DMS153 treated with DMSO at 0.1 percent for 48 hours (cell line): ENCODE results near the gene CLEC11A.

ENCODE experiments used
- DNase-seq: peaks from one replicate; lab custom pipeline; 2025; ENCODE audit not compliant: unreplicated experiment; lab: John Stamatoyannopoulos, UW

The CLEC11A gene

DNA sequence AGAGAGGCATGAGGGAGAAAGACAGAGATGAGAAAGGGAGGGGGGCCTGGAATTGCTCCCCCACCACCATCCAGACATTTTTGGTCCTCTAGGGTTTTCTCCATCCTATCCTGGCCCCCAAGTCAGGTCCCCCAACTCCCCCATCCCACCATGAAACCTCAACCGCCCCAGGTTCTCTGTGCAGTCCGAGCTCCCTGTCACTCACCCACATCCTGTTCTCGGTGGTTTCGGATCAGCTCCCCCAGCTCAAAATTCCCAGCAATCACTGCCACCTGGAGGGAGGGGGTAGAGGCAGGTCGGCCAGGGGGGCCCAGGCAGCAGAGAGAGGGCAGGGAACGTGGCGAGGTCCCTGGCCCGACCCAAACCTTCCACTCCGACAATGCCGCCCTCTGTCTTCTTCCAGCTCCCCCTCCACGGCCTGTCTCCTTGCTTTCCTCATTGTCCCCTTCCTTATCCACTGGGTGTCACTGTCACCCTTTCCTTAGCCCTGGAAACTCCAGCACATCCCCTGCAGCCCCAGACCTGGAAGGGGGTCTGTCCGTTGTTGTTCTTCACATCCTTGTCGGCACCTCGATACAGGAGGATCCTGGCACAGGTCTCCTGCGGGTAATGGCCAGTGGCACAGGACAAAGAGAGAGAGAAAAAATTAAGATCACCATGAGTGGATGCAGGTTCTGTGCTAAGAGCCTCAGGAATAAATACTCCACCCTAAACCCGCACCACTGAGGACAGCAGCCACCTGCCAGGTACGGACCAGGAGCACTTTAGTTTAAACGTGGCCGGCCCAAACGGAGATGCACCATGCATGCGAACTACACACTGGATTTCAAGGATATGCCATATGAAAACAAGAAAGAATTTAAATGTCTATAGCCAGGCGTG, 19.0 kb upstream of the CLEC11A start:
- no peak for DNase-seq

DNA sequence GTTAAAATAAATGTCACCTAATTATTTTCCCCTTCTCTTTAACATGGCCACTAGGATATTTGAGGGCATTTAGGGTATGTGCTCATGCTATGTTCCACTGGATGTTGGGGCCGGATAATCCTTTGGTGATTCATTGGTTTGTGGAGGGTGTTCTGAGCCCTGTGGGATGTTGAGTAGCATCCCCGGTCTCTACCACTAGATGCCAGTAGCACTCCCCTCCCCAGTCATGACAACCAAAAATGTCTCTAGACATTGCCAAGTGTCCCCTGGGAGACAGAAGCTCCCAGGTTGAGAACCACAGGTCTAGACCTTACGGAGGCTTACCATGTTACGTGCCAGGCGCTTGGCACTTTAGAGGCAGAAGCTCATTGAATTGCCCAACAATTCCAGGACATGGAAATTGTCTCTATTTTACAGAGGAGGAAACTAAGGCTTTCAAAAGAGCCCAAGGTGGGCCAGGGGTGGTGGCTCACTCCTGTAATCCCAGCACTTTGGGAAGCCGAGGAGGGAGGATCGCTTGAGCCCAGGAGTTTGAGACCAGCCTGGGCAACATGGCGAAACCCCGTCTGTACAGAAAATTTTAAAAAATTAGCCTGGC, 17.6 kb upstream of the CLEC11A start:
- DNase-seq, result peak; percentile 10

DNA sequence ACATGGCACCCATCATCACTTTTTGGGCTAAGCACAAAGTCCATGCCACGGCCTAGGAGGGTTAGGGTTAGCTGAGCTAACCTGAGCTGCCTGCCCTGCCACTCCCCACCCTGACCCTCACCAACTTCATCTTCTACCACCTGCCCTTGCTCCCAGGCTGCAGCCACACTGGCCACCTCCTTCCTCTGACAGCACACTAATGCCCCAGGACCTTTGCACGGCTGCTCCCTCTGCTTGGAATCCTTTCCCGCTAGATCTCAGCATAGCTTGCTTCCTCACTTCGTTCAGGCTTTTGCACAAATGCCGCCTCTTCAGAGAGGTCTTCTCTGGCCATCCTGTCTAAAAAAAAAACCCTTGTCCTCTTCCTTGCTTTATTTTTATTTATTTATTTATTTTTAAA, 16.8 kb upstream of the CLEC11A start:
- DNase-seq, result no peak

DNA sequence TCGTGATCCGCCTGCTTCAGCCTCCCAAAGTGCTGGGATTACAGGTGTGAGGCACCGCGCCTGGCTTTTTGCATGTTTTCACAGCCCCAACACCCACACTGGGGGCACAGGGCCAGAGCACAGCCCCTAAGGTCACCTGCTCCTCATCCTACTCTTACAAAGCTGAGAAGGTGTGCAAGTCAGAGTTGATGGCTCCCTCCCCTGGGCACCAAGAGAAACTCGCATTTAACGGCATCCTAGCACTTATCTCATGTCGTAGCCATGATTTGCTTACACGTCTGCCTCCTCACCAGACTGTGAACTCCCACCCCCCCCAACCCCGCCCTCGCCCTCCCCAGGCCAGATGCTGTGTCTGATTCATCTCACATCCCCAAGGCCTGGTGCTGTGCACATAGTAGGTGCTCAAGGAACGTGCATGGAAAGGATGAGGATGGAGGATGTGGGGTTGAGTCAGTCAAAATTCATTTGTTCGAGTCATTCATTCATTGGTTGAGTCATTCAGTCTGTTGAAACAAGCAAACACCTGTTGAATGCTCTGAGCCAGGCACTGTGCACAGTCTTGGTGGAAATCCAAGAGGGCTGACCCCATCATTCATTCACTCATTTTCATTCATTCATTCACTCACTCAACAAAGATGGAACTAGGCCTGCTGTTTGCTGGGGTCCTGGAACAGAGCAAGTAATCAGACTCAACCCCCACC, 14.8 kb upstream of the CLEC11A start:
- DNase-seq, result no peak

DNA sequence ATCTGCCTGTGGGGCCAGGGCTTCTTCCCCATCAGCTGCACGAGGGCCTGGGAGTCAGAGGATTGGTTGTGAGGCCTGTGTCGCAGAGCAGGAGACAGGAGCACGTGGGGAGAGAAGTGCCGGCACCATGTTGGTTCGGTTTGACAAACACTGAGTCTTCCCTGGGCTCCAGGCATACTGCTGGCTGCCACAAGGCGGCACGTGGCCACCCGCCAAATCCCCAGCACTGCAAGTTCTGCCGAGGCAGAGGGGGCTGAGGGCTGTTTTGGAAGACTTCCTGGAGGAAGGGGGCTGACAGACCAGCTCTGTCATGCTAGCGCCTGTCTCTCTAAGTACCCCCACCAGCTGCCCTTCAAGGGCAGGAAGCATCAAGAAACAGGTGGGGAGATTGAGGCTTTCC, 13.1 kb upstream of the CLEC11A start:
- DNase-seq, result no peak

DNA sequence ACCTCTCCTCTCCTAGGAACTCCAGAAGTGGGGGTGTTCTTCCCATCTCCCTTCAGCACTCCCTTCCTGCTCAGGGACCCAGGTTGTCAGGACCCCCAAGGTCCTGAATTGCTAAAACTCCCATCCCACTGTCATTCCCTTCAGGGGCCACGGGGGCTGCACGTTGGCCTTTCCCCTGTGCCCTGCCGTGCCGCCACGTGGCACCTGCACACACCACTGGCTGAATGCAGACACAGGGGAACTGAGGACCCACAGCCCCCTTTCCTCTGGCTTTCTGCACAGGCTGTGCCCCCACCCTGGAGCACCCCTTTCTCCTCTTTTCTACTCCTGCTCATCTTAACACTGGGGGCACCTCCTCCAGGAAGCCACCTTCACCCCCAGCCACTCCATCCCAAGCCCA, 12.6 kb upstream of the CLEC11A start:
- no peak for DNase-seq

DNA sequence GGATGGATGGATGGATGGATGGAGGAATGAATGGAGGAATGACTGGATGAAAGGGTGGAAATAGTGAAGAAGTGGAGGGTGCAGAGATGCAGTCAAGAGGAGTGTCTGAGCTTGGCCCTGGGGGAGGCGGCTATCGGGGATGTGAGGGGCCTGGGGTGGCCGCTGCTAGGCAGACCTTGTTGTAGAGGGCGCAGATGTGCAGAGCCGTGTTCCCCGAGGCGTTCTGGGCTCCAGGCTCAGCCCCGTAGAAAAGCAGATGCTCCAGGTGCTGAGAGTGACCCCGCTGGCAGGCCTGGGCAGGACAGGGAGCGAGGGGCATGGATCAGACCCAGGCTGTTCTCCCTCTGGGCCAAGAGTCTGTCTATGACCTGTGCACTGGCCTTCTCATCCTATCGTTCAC, 12.0 kb upstream of the CLEC11A start:
- no peak for DNase-seq

DNA sequence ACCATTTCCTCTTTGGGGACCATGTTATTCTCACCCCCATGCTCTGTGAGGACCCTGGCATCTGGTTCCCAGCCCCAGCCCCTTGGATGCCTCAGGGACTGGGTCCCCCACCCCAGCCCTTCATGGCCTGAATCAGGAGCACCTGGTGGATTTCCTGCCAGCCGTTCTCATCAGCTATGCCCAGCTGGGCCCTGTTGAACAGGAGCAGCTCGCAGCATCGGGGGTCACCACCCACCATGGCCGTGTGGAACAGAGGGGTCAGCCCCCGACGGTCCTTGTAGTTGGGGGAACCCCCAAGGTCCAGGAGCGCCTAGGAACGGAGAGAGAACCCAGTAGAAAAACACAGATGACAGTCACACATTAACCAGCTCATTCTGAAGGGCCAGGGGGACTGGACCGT, 11.4 kb upstream of the CLEC11A start:
- DNase-seq, result no peak

DNA sequence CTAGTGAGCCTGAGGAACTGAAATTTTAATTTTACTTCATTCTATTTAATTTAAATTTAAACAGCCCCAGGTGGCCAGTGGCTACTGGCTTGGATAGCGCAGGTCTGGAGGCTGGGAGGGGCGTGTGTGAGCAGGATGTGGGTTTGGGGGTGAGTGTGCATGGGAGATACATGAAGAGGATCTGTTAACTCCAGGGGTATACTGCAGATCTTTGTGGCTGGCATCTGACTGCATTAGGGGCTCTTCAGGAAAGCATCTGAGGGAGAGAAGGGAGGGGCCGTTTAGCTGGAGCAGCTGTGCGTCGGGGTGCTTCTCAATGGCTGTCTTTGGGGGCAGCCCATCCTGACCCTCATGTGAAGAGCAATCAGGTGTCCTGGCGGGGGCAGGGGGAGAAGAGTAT, 10.3 kb upstream of the CLEC11A start:
- no peak for DNase-seq

DNA sequence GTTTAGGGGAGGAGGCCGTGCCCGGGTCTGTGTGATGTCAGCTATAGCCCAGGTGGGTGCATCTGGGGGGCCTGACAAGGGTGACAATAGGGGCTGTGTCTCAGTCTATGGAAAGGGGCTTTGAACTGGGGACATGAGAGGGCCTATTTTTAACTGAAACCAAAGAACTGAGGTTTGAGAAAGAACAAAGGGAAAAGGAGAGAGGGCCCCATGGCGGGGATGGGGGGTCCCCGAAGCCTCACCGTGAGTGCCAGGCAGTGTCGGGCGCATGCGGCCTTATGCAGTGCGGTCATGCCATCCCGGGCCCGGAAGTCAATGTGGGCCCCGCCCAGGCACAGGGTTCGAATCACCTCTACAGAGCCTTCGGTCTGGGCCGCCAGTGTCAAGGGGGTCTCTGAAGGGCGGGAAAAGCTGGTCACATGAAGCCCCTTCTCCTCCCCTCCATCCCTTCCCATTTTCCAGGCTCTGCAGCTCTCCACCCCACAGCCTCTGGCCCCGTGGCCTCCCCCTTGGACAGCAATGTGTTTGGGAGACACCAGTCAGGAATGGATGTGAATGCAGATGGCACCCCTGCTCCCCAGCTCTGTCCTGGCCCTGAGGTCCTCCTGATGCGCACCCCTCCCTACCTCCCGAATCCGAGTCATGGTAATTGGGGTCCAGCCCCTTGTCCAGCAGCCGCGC, 9.5 kb upstream of the CLEC11A start:
- DNase-seq, result no peak

DNA sequence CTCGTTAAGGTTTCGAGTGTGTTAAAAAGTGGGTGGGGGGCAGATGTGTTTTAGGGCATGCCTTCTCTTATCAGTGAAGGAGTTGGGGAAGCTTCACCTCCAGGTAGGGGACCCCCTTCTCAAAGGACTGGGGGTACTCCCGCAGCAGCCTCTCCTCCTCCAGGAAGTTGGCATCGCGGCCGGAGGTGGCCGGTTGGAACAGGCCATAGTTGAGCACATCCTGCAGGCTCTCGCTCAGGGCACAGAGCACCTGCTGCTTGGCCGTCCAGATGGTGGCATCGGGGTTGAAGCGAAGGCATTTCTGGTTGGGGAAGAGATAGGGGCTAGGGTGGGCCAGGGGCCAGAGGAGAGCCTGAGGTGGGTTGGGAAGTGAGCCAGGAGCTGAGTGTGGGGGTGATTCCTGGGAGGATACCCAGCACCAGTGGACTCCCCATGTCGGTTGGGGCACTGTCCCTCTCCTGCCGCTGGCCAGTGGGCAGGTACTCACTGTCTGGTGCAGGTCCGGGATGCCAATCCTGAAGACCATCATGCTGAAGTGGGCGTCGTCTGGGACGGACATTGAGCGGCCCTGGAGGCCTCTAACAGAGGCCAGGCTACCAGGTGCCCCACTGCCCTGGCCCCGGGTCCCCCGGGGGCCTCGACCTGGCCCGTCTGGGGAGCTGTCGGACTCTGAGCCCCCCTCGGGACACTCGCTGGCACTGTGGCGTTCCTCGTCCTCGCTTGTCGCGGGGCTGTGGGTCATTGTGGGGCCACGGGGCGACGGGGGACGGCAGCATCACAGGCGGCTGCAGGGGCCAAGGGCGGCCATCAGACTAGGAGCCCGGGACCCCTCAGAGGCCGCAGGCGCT, 6.8 kb upstream of the CLEC11A start:
- no peak for DNase-seq

DNA sequence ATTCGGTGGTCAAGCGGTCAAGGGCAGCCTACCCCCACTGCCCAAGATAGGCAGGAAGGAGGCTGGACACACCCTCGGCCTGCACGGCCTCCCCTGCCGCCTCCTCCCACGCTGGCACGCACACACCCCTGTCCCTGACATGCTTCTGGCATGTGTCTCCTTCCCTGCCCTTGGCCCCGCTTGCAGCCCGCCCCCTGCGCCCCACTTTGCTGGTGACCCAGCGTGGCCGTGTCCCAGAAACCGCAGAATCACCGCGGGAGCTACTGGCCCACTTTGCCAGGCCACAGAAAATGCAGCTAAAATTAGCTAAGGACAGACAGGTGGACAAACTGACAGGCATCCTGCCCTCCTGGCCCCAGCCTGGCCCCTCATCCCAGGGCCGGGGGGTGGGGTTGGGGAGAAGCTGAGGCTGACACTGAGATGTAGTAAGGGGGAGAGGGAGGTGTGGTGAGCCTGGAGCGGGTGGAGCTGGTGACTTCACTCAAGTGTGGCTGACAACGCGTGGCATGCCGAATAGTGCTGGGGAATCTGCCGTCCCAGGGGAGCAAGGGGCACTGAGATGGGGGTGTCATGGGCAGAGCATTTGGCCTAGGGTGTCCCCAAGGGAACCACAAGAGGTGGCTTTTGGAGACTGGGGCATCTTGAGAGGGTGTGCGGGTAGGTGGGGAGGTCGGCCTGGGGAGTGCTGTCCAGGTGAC, 6.0 kb upstream of the CLEC11A start:
- no peak for DNase-seq

DNA sequence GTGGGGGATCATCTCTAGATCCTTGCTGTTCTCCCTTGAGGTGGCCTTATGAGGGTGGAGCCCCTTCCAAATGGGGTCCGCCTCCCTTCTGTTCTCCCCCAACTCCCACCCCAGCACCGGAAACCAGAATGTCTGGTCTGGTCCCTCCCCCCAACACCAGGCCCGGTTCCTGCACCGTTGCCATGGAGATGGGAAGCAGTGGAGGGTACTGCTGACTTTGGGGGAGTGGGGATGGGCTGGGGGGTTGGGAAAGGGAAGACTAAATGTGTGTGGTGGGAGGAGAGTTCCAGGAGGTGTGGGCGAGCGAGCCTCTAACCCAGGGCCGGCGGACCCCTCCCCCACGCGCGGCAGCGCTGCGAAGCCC, 5.3 kb upstream of the CLEC11A start:
- DNase-seq, result no peak

DNA sequence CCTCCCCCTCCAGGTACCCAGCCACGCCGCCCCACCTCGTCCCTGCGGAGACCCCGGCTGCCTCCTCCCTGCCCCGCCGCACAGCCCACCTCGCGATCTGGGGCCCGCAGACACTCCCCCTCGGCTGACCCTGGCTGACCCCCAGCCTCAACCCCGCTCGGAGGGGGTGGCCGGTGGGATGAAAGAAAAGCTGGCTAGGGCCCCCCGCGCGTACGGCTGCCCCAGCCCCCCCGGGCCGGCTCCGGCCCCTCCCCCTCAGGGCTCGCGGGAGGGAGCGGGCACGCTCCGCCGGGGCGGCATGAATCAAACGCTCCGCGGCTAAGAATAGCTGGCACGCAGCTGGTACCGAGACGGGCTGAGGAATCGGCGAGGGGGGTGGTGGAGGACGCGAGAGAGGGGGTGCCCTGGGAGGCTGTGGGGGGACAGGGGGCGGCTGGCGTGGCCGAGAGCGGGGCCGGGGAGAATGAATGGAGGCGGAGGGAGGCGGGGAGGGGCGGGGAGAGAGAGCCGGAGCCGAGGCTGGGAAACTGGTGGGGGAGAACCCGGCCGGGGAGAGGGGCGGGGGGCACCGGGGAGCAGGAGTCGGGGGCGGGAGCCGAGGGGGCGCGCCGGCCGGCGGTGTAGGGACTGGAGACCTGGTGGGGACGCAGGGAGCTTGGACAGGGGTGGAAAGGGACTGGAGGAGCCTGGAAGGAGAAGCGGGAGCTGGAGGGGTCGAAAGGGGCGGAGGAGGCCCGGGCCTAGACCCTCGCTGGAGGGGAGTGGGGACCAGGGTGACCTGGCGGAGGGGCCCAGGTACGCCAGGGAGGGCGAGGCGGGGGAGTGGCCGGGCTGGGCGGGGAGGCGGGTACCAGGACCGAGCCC, 4.7 kb upstream of the CLEC11A start:
- no peak for DNase-seq

DNA sequence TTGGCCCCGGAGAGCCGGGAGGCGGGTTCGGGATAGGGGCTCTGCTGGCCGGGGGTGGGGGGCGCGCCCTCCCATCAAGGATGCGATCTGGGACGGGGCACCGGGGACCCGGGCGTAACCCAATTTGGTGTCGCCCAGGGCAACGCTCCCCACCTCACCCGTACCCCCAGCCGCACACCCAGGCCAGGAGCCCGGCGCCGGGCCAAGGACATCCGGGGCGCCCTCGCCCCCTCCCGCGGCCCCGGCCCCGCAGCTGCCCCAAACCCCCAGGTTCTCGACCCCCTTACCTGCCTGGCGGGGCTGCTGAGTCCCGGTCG, 4.1 kb upstream of the CLEC11A start:
- no peak for DNase-seq

DNA sequence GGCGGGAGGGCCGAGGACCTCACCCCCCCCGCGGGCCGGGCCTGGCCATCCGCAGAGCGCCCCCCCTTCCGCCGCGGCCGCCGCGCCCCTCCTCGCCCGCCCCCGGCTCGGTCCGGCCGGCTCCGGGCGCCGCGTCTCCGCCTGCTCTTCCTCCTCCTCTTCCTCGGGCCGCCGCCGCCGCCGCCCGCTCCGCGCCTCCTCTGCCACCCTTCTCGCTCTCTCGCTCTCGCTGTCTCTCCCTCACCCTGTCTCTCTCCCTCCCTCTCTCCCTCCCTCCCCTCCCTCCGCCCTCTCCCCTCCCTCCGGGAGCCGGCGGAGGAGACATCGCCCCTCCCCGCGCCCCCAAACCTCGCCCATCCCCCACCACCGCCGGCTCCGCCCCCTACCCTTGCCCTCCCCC, 3.6 kb upstream of the CLEC11A start, which contains the start of gene SHANK1:
Gene SHANK1, minus strand, starts transcription at position 237 of the 400 bp plus-strand sequence. CDS start 2,883 bp downstream, outside the sequence.
- DNase-seq, result no peak

DNA sequence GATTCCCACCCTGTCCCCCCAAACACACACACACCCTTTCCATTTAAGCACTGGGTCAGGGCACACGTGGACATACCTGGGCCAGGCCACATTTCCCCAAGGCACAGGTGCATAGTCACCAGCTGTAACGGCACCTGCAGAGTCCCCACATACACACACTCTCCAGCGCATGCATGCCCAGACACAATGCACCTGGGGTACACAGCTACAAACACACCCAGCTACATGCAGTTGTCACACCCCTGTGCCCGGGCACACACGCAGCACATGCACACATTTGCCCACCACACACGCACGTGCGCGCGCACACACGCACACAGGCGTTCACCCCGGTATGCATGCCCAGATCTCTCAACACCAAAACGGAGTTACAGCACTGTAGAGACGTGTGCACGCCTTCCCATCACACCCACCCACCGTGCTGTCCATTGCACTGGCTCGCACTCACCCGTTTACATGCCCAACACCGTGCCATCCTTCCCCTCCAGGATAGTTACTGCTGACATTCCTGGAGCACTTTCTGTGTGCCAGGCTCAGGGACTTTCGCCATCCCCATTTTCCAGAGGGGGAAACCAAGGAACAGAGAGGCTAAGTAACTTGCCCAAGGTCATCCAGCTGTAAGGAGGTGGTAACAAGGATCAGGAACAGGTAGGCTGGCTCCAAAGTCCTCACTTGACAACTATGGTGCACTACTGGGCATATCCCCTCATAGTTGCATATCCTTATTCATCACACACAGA, 2.8 kb upstream of the CLEC11A start:
- DNase-seq, result no peak

DNA sequence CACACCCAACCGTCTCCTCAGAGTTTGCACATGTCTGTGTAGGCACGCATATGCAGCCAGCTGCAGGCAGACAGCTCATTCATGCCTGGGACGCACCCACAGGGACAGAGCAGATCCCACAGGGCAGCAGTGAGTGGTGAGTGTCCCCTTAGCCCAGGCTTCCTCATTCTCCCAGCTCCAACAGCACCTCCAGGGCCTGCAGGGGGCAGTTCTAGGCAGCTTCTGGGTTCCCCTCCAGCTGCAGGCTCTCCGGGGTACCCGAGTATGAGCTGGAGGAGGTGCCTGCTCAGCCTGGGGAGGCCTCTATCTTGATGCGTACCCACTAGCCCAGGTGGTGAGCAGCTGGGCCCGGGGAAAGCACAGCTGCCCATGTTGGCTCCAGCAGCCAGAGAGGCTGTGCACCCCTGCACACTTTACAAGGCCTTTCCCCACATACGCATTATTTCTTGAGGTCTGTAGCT, 2.2 kb upstream of the CLEC11A start:
- no peak for DNase-seq
